H9 (cell line): ENCODE results near the gene MROH2B. TPM values are rescaled to one million over a fixed set of nuclear protein-coding genes. Genes with fewer than 3 reads are reported as not detected.

ENCODE experiments used
- DNase-seq: peaks from one replicate; pipeline ENCODE4 v3.0.0-alpha.2; 2017
- H2AFZ ChIP-seq: one replicate; pipeline ENCODE4 v1.6.1; 2013; ENCODE audit warnings: mild to moderate bottlenecking, low read length, control low read depth, moderate library complexity
- H2AK5ac ChIP-seq: 2 replicates; pipeline ENCODE4 v1.6.1; 2013; ENCODE audit warnings: low read length, control low read depth, mixed read lengths; ENCODE audit not compliant: insufficient read length
- H2BK120ac ChIP-seq: one replicate; pipeline ENCODE4 v1.6.1; 2013; ENCODE audit warnings: low read depth, mild to moderate bottlenecking, low read length, control low read depth, inconsistent platforms; ENCODE audit not compliant: poor library complexity, severe bottlenecking
- H2BK12ac ChIP-seq: 2 replicates; pipeline ENCODE4 v1.6.1; 2013; ENCODE audit warnings: low read length, control low read depth, mixed read lengths, low read depth; ENCODE audit not compliant: insufficient read length
- H2BK15ac ChIP-seq: 2 replicates; pipeline ENCODE4 v1.6.1; 2013; ENCODE audit warnings: low read depth, low read length, control low read depth
- H2BK20ac ChIP-seq: one replicate; pipeline ENCODE4 v1.6.1; 2013; ENCODE audit warnings: low read depth, mild to moderate bottlenecking, low read length, control low read depth, inconsistent platforms; ENCODE audit not compliant: poor library complexity, severe bottlenecking
- H2BK5ac ChIP-seq: 2 replicates; pipeline ENCODE4 v1.6.1; 2013; ENCODE audit warnings: low read length, control low read depth, mixed read lengths; ENCODE audit not compliant: insufficient read length
- H3K14ac ChIP-seq: 2 replicates; pipeline ENCODE4 v1.6.1; 2013; ENCODE audit warnings: low read length, control low read depth; ENCODE audit not compliant: insufficient read depth
- H3K18ac ChIP-seq: 2 replicates; pipeline ENCODE4 v1.6.1; 2013; ENCODE audit warnings: low read depth, mild to moderate bottlenecking, mixed read lengths, low read length, control low read depth; ENCODE audit not compliant: insufficient read length
- H3K23ac ChIP-seq: 2 replicates; pipeline ENCODE4 v1.6.1; 2013; ENCODE audit warnings: low read length, control low read depth, mixed read lengths, low read depth; ENCODE audit not compliant: insufficient read length
- H3K23me2 ChIP-seq: 2 replicates; pipeline ENCODE4 v1.6.1; 2013; ENCODE audit warnings: low read depth, mild to moderate bottlenecking, mixed read lengths, low read length, control low read depth; ENCODE audit not compliant: insufficient read length, poor library complexity, severe bottlenecking
- H3K27ac ChIP-seq: 2 replicates; pipeline ENCODE4 v1.5.1; 2013; ENCODE audit warnings: low read length, control low read depth, mixed read lengths, low read depth; ENCODE audit not compliant: insufficient read length
- H3K27me3 ChIP-seq: 2 replicates; pipeline ENCODE4 v1.6.1; 2013; ENCODE audit warnings: low read length, control low read depth, inconsistent platforms; ENCODE audit not compliant: insufficient read depth
- H3K4ac ChIP-seq: 2 replicates; pipeline ENCODE4 v1.6.1; 2013; ENCODE audit warnings: low read depth, mild to moderate bottlenecking, control low read depth, inconsistent platforms, low read length, moderate library complexity
- H3K4me1 ChIP-seq: 2 replicates; pipeline ENCODE4 v1.6.1; 2013; ENCODE audit warnings: low read length, control low read depth, inconsistent platforms; ENCODE audit not compliant: insufficient read depth
- H3K4me2 ChIP-seq: 2 replicates; pipeline ENCODE4 v1.6.1; 2013; ENCODE audit warnings: low read length, control low read depth, mixed read lengths; ENCODE audit not compliant: insufficient read length, insufficient read depth
- H3K56ac ChIP-seq: 2 replicates; pipeline ENCODE4 v1.6.1; 2013; ENCODE audit warnings: low read depth, mild to moderate bottlenecking, mixed read lengths, low read length, control low read depth; ENCODE audit not compliant: insufficient read length
- H3K79me1 ChIP-seq: 2 replicates; pipeline ENCODE4 v1.6.1; 2013; ENCODE audit warnings: low read depth, mild to moderate bottlenecking, moderate library complexity, low read length, control low read depth, inconsistent platforms; ENCODE audit not compliant: insufficient read depth, poor library complexity, severe bottlenecking
- H3K79me2 ChIP-seq: 2 replicates; pipeline ENCODE4 v1.6.1; 2013; ENCODE audit warnings: low read length, control low read depth, inconsistent platforms; ENCODE audit not compliant: insufficient read depth
- H3K9ac ChIP-seq: 2 replicates; pipeline ENCODE4 v1.6.1; 2013; ENCODE audit warnings: low read length, control low read depth, mixed read lengths; ENCODE audit not compliant: insufficient read length; ENCODE audit errors: extremely low read depth
- H3K9me3 ChIP-seq: one replicate; pipeline ENCODE4 v1.6.1; 2013; ENCODE audit warnings: low read depth, low read length, inconsistent platforms; ENCODE audit not compliant: control insufficient read depth
- H3T11ph ChIP-seq: one replicate; pipeline ENCODE4 v1.6.1; 2013; ENCODE audit warnings: mild to moderate bottlenecking, low read length, control low read depth, inconsistent platforms
- H4K20me1 ChIP-seq: one replicate; pipeline ENCODE4 v1.6.1; 2013; ENCODE audit not compliant: control insufficient read depth, insufficient read length, insufficient read depth
- H4K5ac ChIP-seq: 2 replicates; pipeline ENCODE4 v1.6.1; 2013; ENCODE audit warnings: low read depth, mild to moderate bottlenecking, mixed read lengths, low read length, control low read depth; ENCODE audit not compliant: insufficient read length
- H4K8ac ChIP-seq: replicated peaks from 2 replicates; pipeline ENCODE4 v1.6.1; 2013; ENCODE audit warnings: low read length, control low read depth, mixed read lengths, low read depth; ENCODE audit not compliant: insufficient read length
- H4K91ac ChIP-seq: 2 replicates; pipeline ENCODE4 v1.6.1; 2013; ENCODE audit warnings: low read depth, mild to moderate bottlenecking, moderate library complexity, mixed read lengths, low read length, control low read depth; ENCODE audit not compliant: insufficient read length
- H3K27ac Mint-ChIP-seq, 3 experiments: 2 replicates in 2 of 3; 3 replicates in 1 of 3; pipeline ENCODE4 v1.8.0; 2020 to 2021; ENCODE audit warnings: mixed read lengths in 3 of 3, mild to moderate bottlenecking in 1 of 3, moderate library complexity in 1 of 3
- H3K27me3 Mint-ChIP-seq: 2 replicates; pipeline ENCODE4 v1.8.0; 2021; ENCODE audit warnings: low read depth, mild to moderate bottlenecking, moderate library complexity, mixed read lengths
- H3K36me3 Mint-ChIP-seq, 3 experiments: 2 replicates in 2 of 3; 3 replicates in 1 of 3; pipeline ENCODE4 v1.8.0; 2020 to 2021; ENCODE audit warnings: low read depth in 3 of 3, mixed read lengths in 3 of 3; ENCODE audit not compliant: insufficient read depth in 1 of 3
- H3K4me1 Mint-ChIP-seq, 2 experiments: 2 replicates each; pipeline ENCODE4 v1.8.0; 2020; ENCODE audit warnings: mixed read lengths in 2 of 2
- H3K4me3 Mint-ChIP-seq, 2 experiments: 2 replicates in 1 of 2; 3 replicates in 1 of 2; pipeline ENCODE4 v1.8.0; 2020 to 2021; ENCODE audit warnings: mild to moderate bottlenecking in 2 of 2, mixed read lengths in 2 of 2, moderate library complexity in 1 of 2
- H3K9me3 Mint-ChIP-seq, 2 experiments: 2 replicates in 1 of 2; 3 replicates in 1 of 2; pipeline ENCODE4 v1.8.0; 2020; ENCODE audit warnings: mild to moderate bottlenecking in 2 of 2, mixed read lengths in 2 of 2, moderate library complexity in 1 of 2
- CTCF ChIP-seq: fragments of 200-600 bp; sonication (generic); conservative IDR thresholded peaks from 3 replicates; pipeline ENCODE4 v1.8.0; 2021; ENCODE audit warnings: antibody characterized with exemption, mild to moderate bottlenecking
- WGBS: extraction: QIAGEN DNeasy Blood & Tissue Kit; methylation state at CpG from one replicate; pipeline ENCODE4 v1.1.7; 2013; ENCODE audit warnings: missing lambda C conversion rate, low lambda C conversion rate, mixed read lengths; ENCODE audit not compliant: insufficient read length; ENCODE audit errors: extremely low coverage; 5-methylcytosine and 5-hydroxymethylcytosine counted together
- total RNA-seq: library from RNA; stranded (reverse); gene quantifications from 2 replicates; pipeline ENCODE4 v1.2.1, GENCODE V29; 2021

Gene MROH2B
- total RNA-seq, 1 experiment from 2014 or later: not detected

- Histone ChIP-seq H3K9ac (no peak overlapping the region), H3K9me3 (no peaks in the 10 kb centered on the region), H3K79me1 (no peaks in the 10 kb centered on the region), H3K79me2 (no peaks in the 10 kb centered on the region), H2BK15ac (no peak overlapping the region), H3K4ac (no peak overlapping the region), H4K8ac (no peak overlapping the region), H3K23ac (no peak overlapping the region), H2AFZ (no peak overlapping the region), H2AK5ac (no peak overlapping the region), H3K27me3 (no peaks in the 10 kb centered on the region), H4K91ac (no peak overlapping the region), H3K56ac (no peak overlapping the region), H3K4me2 (no peak overlapping the region), H3K4me1 (no peaks in the 10 kb centered on the region), H2BK12ac (no peak overlapping the region), H4K5ac (no peak overlapping the region), H3K14ac (no peak overlapping the region), H4K20me1 (no peaks in the 10 kb centered on the region), H3T11ph (no peak overlapping the region), H2BK5ac (no peak overlapping the region), H2BK120ac (no peak overlapping the region), H3K18ac (no peak overlapping the region), H3K23me2 (no peaks in the 10 kb centered on the region), H3K27ac (no peak overlapping the region), H2BK20ac (no peak overlapping the region)
- no CpG with 5 or more reads among the region's 9 CpGs for WGBS
- Mint-ChIP-seq H3K4me1 (peaks cover 0 to 4% of the 10 kb centered on the region in 2 experiments; a peak in 2 of 4 replicates), H3K4me3 (no peak overlapping the region), H3K27ac (no peak overlapping the region), H3K9me3 (peaks cover 0 to 2% of the 10 kb centered on the region in 2 experiments; a peak in 2 of 5 replicates), H3K27me3 (no peaks in the 10 kb centered on the region), H3K36me3 (peaks cover 0 to 3% (median 0%) of the 10 kb centered on the region in 3 experiments; a peak in 2 of 7 replicates)
- TF ChIP-seq CTCF: no peak
- DNase-seq: no peak
Measured at GRCh38 chr5:41057940-41058339, 13.2 kb downstream of the MROH2B start.
